Dedifferentiated amniotic fluid mesenchymal stem cell (primary cell): ENCODE measurements around the gene OGN.

ENCODE experiments used
- DNase-seq: peaks from one replicate; pipeline ENCODE4 v3.0.0-alpha.2; 2016; ENCODE audit errors: extremely low spot score

The OGN gene

GRCh38 chr9:92405818-92406217 lies 1.4 kb upstream of the OGN start:
- DNase-seq: no peak

DNA sequence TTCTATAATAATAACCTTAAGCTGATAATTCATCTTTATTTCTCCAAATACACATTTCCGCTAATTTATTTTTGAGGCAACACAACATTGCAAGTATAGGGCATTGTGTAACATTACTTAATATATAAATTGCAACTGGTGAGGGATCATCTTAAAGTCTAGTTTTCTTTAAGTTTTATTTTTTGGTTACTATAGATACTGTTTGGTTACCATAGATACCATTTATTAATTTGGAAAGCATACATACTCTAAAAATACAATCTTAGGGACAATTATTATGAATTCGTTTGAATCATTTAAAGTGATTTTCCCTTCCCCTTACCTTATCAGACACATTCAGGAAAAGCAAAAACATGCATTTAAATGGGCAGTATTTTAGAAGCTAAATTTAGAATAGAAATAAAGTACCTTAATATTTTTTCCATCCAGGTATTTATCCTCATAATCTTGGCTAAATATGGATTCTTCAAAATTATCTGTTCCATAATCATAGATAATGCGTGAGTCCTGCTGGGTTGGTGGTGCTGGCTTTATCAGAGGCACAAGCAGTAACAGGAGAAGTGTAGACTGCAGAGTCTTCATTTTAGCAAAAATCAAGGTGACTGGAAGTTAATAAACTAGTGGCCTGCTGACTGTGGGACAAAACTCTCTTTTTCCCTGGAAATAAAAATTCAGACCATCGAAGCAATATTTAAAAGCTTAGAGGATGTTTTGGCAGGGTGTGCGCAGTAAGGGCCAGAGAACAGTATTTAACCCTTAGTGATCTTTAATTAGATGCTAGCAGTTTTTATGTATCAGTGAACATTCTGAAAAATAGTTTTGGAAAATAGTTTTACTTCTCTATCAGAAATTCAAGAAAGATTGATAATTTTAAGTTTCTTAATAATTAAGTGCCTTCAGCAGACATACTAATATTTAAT lies 1.3 kb downstream of the OGN start:
- DNase-seq: no peak

- DNase-seq: no peak
These were observed 2.0 kb downstream of the OGN start for GRCh38 chr9:92402360-92402759.

DNA sequence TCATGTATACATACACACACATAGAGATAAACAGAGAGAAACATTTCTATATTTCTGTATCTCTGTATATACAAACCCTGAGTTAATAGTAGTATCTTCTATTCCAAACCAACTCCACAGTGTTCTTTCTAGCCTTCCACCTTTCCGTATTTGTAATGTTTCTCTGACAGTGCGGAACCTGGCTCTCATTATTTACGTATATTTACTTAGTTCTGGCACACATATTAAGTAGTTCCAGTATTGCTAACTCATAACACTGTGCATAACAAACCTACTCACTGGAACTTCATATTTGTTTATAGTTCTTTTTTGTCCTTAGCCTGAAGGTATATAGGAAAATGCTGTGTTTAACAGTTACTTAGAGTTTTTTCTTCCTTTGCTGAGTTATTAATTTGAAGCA lies 6.5 kb downstream of the OGN start:
- DNase-seq: no peak

GRCh38 chr9:92395617-92396016 lies 8.8 kb downstream of the OGN start:
- no peak for DNase-seq

DNA sequence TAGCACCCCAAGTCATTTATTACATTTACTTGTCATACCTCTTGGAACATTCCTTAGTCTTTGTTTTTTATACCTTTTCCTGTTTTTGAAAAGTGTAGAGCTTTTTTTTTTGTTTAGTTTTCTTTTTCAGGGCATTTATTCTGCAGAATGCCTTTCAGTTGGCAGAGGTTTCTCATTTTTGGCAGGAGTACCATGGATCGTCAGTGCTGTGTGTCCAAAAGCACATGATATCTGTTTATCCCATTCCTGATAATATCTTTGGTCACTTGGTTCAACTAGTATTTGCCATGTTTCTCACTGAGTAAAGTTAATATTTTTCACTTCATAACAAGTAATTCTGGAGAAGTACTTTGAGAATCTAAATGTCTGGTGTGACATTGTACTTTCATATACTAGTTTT lies 10.7 kb downstream of the OGN start:
- no peak for DNase-seq

- DNase-seq: no peak
These were observed 11.7 kb downstream of the OGN start for GRCh38 chr9:92392690-92393089.

DNA sequence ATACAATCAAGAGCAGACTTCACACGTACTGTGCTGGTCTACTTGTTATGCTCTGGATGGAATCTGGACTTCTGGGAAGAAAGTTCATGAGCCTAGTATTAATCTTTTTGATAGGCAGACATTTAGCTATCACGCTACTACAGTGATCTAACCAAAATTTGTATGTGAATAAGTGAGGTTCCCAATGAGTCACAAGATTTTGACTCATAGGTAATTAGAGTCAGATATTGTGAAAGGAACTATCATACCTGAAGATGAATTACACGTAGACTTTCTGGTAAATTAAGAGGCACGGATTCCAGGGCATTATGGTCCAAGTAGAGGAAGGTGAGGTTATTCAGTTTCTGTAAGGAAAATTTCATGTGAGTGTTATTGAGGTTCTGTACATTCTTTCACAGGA lies 18.4 kb downstream of the OGN start:
- DNase-seq: no peak

DNA sequence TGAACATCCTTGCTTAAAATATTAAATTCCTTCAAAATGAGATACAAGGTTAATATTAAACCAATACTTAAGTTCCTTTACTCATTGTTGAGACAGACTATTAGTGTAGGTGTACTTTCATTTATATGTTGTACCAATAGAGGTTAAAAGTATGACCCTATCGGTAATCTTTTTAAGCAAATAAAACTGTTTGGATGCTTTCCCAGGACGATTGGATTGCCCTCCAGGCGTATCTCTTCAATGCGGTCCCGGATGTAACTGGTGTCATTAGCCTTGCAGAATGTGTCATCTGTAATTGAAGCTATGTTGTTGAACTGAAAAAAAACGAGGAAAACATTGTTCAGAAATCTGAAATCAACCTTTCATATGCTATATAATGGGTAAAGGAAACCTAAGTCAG lies 18.9 kb downstream of the OGN start:
- DNase-seq: no peak

- no peak for DNase-seq
These were observed 19.4 kb downstream of the OGN start for GRCh38 chr9:92385001-92385400.

DNA sequence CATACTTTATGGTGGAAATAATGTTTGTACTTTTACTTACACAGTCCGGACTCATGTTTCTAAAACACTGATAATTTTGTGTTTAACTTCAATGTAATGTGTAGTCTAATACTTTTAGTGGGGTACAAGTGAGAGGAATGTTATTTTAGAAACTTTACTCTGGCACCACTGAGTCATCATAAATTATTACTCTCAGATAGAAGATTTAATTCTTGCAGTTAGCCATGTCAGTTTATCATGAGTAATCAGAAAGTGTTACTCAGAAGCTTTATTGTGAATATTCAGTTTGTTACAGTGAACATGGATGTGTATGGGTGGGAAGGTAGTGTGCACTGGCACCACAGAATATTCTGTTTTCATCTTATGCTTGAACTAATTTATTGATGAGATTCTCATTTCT lies 20.0 kb downstream of the OGN start:
- peak; percentile 41 for DNase-seq

GRCh38 chr9:92381775-92382174 lies 22.6 kb downstream of the OGN start:
- no peak for DNase-seq

DNA sequence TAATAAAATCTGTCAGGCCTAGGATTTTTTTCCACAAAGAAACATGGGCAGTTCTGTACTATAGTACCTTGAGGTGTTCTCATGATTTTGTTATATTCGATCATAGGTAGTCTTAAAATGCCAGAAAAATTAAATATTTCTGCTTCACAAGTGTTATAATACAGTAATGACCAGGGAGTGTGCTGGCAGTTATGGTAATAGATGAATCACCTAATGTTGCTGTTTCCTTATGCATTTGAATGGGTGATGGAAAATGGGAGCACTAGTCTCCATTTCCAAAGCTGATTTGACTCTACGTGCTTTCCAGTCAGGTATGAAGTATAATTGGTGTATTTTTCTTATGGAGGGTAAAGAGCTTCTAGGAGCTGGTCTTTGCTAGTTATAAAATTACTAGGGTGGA lies 23.8 kb downstream of the OGN start:
- DNase-seq: no peak

- DNase-seq: no peak
These were observed 25.4 kb downstream of the OGN start for GRCh38 chr9:92378865-92379560.

DNA sequence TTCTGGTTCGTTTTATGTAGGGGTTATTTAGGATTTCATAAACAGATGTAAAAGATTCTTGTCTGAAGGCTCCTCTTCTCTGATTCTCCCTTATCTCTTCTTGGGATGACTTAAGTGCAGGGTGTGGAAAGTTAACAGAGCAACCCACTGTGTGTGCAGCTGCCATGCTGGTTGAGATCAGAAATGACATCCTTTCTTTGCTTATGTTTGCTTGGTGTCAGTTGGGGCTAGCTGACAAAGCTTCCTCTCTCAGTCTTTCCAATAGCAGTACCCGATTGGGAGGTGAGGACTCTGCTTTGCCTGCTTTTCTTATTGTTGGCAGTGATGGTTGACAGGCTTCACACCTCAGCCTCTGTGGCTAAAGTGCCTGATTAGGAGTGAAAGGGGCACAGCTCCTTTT lies 26.5 kb downstream of the OGN start:
- no peak for DNase-seq

DNA sequence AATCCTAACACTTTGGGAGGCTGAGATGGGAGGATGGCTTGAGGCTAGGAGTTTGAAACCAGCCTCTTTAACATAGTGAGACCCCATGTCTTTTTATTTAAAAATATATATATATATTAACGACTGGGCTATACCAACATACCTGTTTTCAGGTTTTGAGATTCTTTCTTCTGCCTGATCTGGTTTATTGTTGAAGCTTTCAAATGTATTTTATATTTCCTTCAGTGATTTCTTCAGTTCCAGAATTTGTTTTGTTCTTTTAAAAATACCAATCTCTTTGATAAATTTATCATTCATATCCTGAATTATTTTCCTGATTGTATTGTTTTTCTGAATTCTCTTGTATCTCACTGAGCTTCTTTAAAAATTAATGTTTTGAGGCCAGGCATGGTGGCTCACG lies 31.2 kb downstream of the OGN start:
- DNase-seq: no peak

DNA sequence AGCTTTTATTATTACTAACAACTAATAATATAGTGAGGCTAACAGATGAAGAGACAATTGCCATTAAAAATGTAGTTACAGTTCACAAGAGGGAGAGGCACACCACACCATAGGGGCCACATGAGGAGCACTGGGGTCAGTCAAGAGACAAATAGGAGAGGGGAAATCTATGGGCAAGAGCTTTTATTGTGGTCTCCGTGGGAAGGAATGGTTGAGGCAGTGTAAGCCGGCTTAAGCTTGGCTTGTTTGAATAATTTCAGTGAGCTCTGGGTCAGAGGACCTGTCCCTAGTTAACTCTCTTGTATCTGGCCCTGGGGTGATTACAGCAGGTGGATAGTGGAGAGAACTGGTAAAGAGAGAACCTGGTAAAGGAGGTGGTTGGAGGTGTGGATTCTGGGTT lies 35.3 kb downstream of the OGN start:
- no peak for DNase-seq

DNA sequence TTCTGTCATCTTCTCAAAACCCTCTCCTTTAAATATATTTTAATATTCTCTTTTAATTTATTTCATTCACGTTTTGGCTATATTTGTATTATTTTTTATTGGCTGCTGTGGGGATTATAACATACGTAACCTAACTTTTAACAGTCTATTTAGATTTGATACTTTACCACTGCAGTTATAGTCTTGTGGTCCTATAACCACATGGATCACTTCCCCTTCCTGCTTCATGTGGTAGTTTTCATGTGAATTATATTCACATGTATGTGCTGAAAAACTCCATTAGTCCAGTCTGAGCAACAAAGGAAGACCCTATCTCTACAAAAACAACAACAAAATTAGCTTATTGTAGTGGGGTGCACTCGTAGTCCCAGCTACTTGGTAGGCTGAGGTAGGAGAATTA lies 44.3 kb downstream of the OGN start:
- no peak for DNase-seq

GRCh38 chr9:92359394-92359995 lies 44.9 kb downstream of the OGN start:
- no peak for DNase-seq

GRCh38 chr9:92353051-92353450 lies 51.3 kb downstream of the OGN start:
- DNase-seq: no peak

GRCh38 chr9:92350740-92351133 lies 53.6 kb downstream of the OGN start:
- DNase-seq: no peak

GRCh38 chr9:92349771-92350739 lies 54.3 kb downstream of the OGN start:
- peak; percentile 91 for DNase-seq
